T-cell (primary cell): Measurements from ENCODE around the gene SF1. TPM values are rescaled to one million over a fixed set of nuclear protein-coding genes. Genes with fewer than 3 reads are reported as not detected.

Source experiments
- ATAC-seq, 4 experiments: fragments of 200-7000 bp in 3 of 4; fragments of 150-1000 bp in 1 of 4; cut with Tn5 transposase; replicated peaks in 1 of 4; 1 replicate in 3 of 4; 2 replicates in 1 of 4; pipeline ENCODE4 v1.10.0; 2021; ENCODE audit warnings: moderate library complexity in 3 of 4, mild to moderate bottlenecking in 2 of 4, moderate number of reproducible peaks in 1 of 4
- CTCF ChIA-PET, 2 donors: fragments of 300-600 bp; sonication (Branson Sonifier 250); formaldehyde crosslinking; loops; one replicate each; lab custom pipeline; 2022; ENCODE audit warnings: antibody characterized with exemption in 2 of 2; lab: Charles Lee
- POLR2A ChIA-PET, 2 donors: fragments of 300-600 bp; sonication (Branson Sonifier 250); formaldehyde crosslinking; loops; one replicate each; lab custom pipeline; 2022; ENCODE audit warnings: antibody characterized with exemption in 2 of 2; lab: Charles Lee
- DNase-seq, 35 experiments: peaks; one replicate each; pipeline versions ENCODE4 v3.0.0 to v3.0.0-alpha.2; 2013 to 2023
- H3K27ac ChIP-seq: one replicate; pipeline ENCODE4 v1.5.1; 2013; ENCODE audit warnings: low read length
- H3K27me3 ChIP-seq, 2 experiments: replicated peaks in 1 of 2; 1 replicate in 1 of 2; 2 replicates in 1 of 2; pipeline versions ENCODE4 v1.6.1 to v1.7.0; 2013; ENCODE audit warnings: low read length in 1 of 2, mixed read lengths in 1 of 2; ENCODE audit not compliant: control insufficient read depth in 2 of 2, insufficient read depth in 2 of 2; ENCODE audit errors: extremely low read depth in 1 of 2
- H3K36me3 ChIP-seq, 2 donors: 1 replicate in 1 of 2; 2 replicates in 1 of 2; pipeline versions ENCODE4 v1.6.1 to v1.7.0; 2013; ENCODE audit warnings: low read length in 1 of 2; ENCODE audit not compliant: control insufficient read depth in 2 of 2, insufficient read depth in 1 of 2; ENCODE audit errors: extremely low read depth in 1 of 2
- H3K4me1 ChIP-seq, 2 experiments: 1 replicate in 1 of 2; 2 replicates in 1 of 2; pipeline versions ENCODE4 v1.6.1 to v1.7.0; 2013; ENCODE audit warnings: low read length in 2 of 2, mixed read lengths in 1 of 2; ENCODE audit not compliant: insufficient read depth in 2 of 2, control insufficient read depth in 1 of 2; ENCODE audit errors: extremely low read depth in 1 of 2
- H3K4me3 ChIP-seq, 2 donors: 1 replicate in 1 of 2; 2 replicates in 1 of 2; pipeline versions ENCODE4 v1.5.1 to v1.7.0; 2013; ENCODE audit warnings: mild to moderate bottlenecking in 2 of 2, low read length in 1 of 2, moderate library complexity in 1 of 2; ENCODE audit not compliant: control insufficient read depth in 1 of 2; ENCODE audit errors: extremely low read depth in 1 of 2
- H3K9me3 ChIP-seq: 2 replicates; pipeline ENCODE4 v1.7.0; 2013
- H3K27ac Mint-ChIP-seq, 2 donors: one replicate each; pipeline ENCODE4 v1.8.0; 2020 to 2021; ENCODE audit warnings: mild to moderate bottlenecking in 2 of 2, mixed read lengths in 2 of 2
- H3K27me3 Mint-ChIP-seq, 2 donors: one replicate each; pipeline ENCODE4 v1.8.0; 2021 to 2022; ENCODE audit warnings: mixed read lengths in 2 of 2
- H3K36me3 Mint-ChIP-seq: one replicate; pipeline ENCODE4 v1.8.0; 2021; ENCODE audit warnings: mixed read lengths
- H3K4me1 Mint-ChIP-seq, 3 donors: one replicate each; pipeline ENCODE4 v1.8.0; 2020 to 2022; ENCODE audit warnings: mixed read lengths in 3 of 3, mild to moderate bottlenecking in 1 of 3
- H3K4me3 Mint-ChIP-seq, 3 donors: one replicate each; pipeline ENCODE4 v1.8.0; 2020 to 2022; ENCODE audit warnings: mild to moderate bottlenecking in 3 of 3, mixed read lengths in 3 of 3, moderate library complexity in 3 of 3
- H3K9me3 Mint-ChIP-seq, 3 donors: one replicate each; pipeline ENCODE4 v1.8.0; 2020 to 2022; ENCODE audit warnings: mixed read lengths in 3 of 3
- WGBS: methylation state at CpG from one replicate; pipeline ENCODE4 v1.1.5; 2013; ENCODE audit warnings: missing lambda C conversion rate; ENCODE audit not compliant: insufficient coverage; 5-methylcytosine and 5-hydroxymethylcytosine counted together
- total RNA-seq, 35 experiments: library from RNA in 6 of 35; stranded (reverse) in 6 of 35; fragments of 120-200 nt in 1 of 35; gene quantifications; one replicate each; pipeline versions ENCODE4 v1.2.1 to v1.2.4 and lab custom pipeline; 2013 to 2026

Gene SF1
- total RNA-seq, 5 donors from 2014 or later (not counting 1 experiment from before 2014, with no cell fraction given) = 670 to 1,510 (median 732) TPM

GRCh38 chr11:64796757-64797541 lies 18.6 kb upstream of the SF1 start:
- Histone ChIP-seq H3K4me3 (no peak overlapping the region), H3K27ac (no peak overlapping the region), H3K9me3 (no peaks in the 10 kb centered on the region), H3K27me3 (no peaks in the 10 kb centered on the region), H3K4me1 (peaks cover 4 to 46% of the 10 kb centered on the region in 2 experiments), H3K36me3 (peaks cover 27 to 54% of the 10 kb centered on the region in 2 donors)
- ChIA-PET CTCF (no interaction called here), POLR2A (no interaction called here)
- H3K36me3 Mint-ChIP-seq = peaks cover 15% of the 10 kb centered on the region
- H3K9me3 Mint-ChIP-seq = no peaks in the 10 kb centered on the region
- 90% methylated on average over 5 of the region's 19 CpGs for WGBS
- H3K27me3 Mint-ChIP-seq = no peaks in the 10 kb centered on the region
- H3K4me1 Mint-ChIP-seq = peaks cover 33 to 44% (median 41%) of the 10 kb centered on the region in 3 donors
- peak overlapping the region in 1 of 2 donors; percentile 22 for H3K27ac Mint-ChIP-seq
- ATAC-seq (no peak), DNase-seq (no peak)
- H3K4me3 Mint-ChIP-seq = no peak overlapping the region

GRCh38 chr11:64796047-64796756 lies 17.9 kb upstream of the SF1 start:
- no peaks in the 10 kb centered on the region for H3K27me3 Mint-ChIP-seq
- WGBS = 76% methylated on average over 8 of the region's 19 CpGs
- H3K36me3 Mint-ChIP-seq = peaks cover 15% of the 10 kb centered on the region
- peaks cover 31 to 38% (median 34%) of the 10 kb centered on the region in 3 donors for H3K4me1 Mint-ChIP-seq
- Histone ChIP-seq H3K27ac (no peak overlapping the region), H3K4me1 (peaks cover 4 to 38% of the 10 kb centered on the region in 2 experiments), H3K27me3 (no peaks in the 10 kb centered on the region), H3K36me3 (peaks cover 32 to 55% of the 10 kb centered on the region in 2 donors), H3K4me3 (no peak overlapping the region), H3K9me3 (no peaks in the 10 kb centered on the region)
- ChIA-PET POLR2A (no interaction called here), CTCF (no interaction called here)
- ATAC-seq (no peak), DNase-seq (no peak)
- no peaks in the 10 kb centered on the region for H3K9me3 Mint-ChIP-seq
- H3K27ac Mint-ChIP-seq = peak overlapping the region in 1 of 2 donors; percentile 44
- no peak overlapping the region for H3K4me3 Mint-ChIP-seq

GRCh38 chr11:64794526-64794925 lies 16.2 kb upstream of the SF1 start:
- Histone ChIP-seq H3K27me3 (no peaks in the 10 kb centered on the region), H3K9me3 (no peaks in the 10 kb centered on the region), H3K4me3 (no peak overlapping the region), H3K36me3 (peaks cover 38 to 53% of the 10 kb centered on the region in 2 donors), H3K4me1 (peaks cover 4 to 26% of the 10 kb centered on the region in 2 experiments), H3K27ac (no peak overlapping the region)
- POLR2A ChIA-PET = interaction anchor here in 1 of 2 donors (0.6 kb wide), 1 partner anchor 15 kb away, joined by 8 read pairs; no protein-coding TSS in a partner anchor
- Mint-ChIP-seq H3K9me3 (no peaks in the 10 kb centered on the region), H3K4me3 (peak overlapping the region in 1 of 3 donors; percentile 28), H3K36me3 (peaks cover 19% of the 10 kb centered on the region), H3K27me3 (no peaks in the 10 kb centered on the region), H3K4me1 (peaks cover 28 to 31% (median 28%) of the 10 kb centered on the region in 3 donors), H3K27ac (peak overlapping the region; percentile 53 to 62)
- ATAC-seq (no peak), DNase-seq (no peak)
- CTCF ChIA-PET = no interaction called here
- WGBS = 98% methylated on average over 10 of the region's 10 CpGs

GRCh38 chr11:64793271-64794160 lies 15.2 kb upstream of the SF1 start:
- peaks cover 23 to 26% (median 25%) of the 10 kb centered on the region in 3 donors for H3K4me1 Mint-ChIP-seq
- no peak overlapping the region for H3K27ac ChIP-seq

GRCh38 chr11:64792482-64792881 lies 14.1 kb upstream of the SF1 start:
- Mint-ChIP-seq H3K9me3 (no peaks in the 10 kb centered on the region), H3K27ac (peak overlapping the region in 1 of 2 donors; percentile 57), H3K4me1 (peaks cover 25 to 30% (median 27%) of the 10 kb centered on the region in 3 donors), H3K4me3 (no peak overlapping the region), H3K36me3 (peaks cover 16% of the 10 kb centered on the region), H3K27me3 (no peaks in the 10 kb centered on the region)
- no peaks in the 10 kb centered on the region for H3K27me3 ChIP-seq
- H3K4me3 ChIP-seq = no peak overlapping the region
- no peak overlapping the region for H3K27ac ChIP-seq
- DNase-seq (no peak), ATAC-seq (no peak)
- H3K36me3 ChIP-seq = peaks cover 40 to 63% of the 10 kb centered on the region in 2 donors
- no CpG with 5 or more reads among the region's 4 CpGs for WGBS
- POLR2A ChIA-PET = no interaction called here
- CTCF ChIA-PET = interaction anchor here in 1 of 2 donors (0.7 kb wide), 1 partner anchor 17 kb away, joined by 3 read pairs; no protein-coding TSS in a partner anchor
- peaks cover 4 to 30% of the 10 kb centered on the region in 2 experiments for H3K4me1 ChIP-seq
- H3K9me3 ChIP-seq = no peaks in the 10 kb centered on the region

More at GRCh38 chr11:64793271-64794160, 15.2 kb upstream of the SF1 start:
- Histone ChIP-seq H3K4me3 (no peak overlapping the region), H3K9me3 (no peaks in the 10 kb centered on the region), H3K4me1 (peaks cover 4 to 24% of the 10 kb centered on the region in 2 experiments), H3K36me3 (peaks cover 40 to 55% of the 10 kb centered on the region in 2 donors), H3K27me3 (no peaks in the 10 kb centered on the region)
- POLR2A ChIA-PET = interaction anchor here (0.5 to 0.6 kb wide), 2 partner anchors 23 to 308 kb away, joined by 7 to 8 read pairs; no protein-coding TSS in a partner anchor
- no peaks in the 10 kb centered on the region for H3K27me3 Mint-ChIP-seq
- CTCF ChIA-PET = interaction anchor here (0.6 to 0.7 kb wide), 2 partner anchors 16 to 61 kb away, joined by 3 to 6 read pairs; no protein-coding TSS in a partner anchor
- ATAC-seq (peak in 3 of 4 experiments; percentile 18 to 58 (median 52)), DNase-seq (no peak)
- peaks cover 16% of the 10 kb centered on the region for H3K36me3 Mint-ChIP-seq
- peak overlapping the region; percentile 70 to 79 for H3K27ac Mint-ChIP-seq
- no peaks in the 10 kb centered on the region for H3K9me3 Mint-ChIP-seq
- 62% methylated on average over 10 of the region's 11 CpGs for WGBS
- peak overlapping the region in 1 of 3 donors; percentile 28 for H3K4me3 Mint-ChIP-seq
